HG03066 (cell line): ENCODE data around the gene FSTL5.

Source experiments
- ATAC-seq: cut with Tn5 transposase; IDR thresholded peaks from one replicate; pipeline ENCODE4 v1.9.1; 2021; ENCODE audit warnings: low read depth; ENCODE audit not compliant: unreplicated experiment

Gene FSTL5

DNA sequence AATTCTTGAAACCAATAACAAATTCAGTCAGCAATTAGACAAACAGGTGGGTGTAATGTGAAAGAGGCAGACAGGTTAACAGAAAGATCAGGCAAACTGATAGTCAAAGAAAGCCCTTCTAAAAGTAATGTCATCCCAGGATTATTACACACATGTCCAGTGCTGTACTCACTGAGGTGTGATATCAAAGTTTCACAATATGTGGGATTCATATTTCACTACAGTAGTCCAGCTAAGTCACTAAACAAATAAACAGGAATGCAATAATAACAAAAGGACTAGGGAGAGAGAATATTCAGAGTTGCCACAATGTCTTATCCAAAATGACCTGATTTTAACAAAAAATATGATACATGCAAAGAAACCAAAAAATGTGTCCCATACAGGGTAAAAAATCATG, 787.5 kb downstream of the FSTL5 start:
- no peak for ATAC-seq

DNA sequence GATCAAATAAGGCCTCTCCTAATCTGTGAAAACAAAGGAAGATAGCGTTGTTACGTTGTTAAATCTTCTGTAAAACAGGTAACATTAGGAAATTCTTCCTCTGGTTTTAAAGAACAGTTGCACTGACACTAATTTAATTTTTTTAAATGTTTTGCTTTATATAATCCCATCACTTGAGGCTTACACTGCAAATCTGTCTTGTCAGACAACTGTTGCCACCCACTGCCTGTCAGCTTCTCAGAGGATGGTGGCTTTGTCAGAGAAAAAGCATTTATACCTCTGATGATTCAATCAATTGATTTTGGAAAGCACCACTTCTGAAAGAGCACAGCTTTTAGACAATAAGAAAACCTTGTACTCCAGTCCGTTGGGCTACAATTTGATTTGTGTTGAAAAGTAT, 799.1 kb downstream of the FSTL5 start:
- ATAC-seq: no peak

DNA sequence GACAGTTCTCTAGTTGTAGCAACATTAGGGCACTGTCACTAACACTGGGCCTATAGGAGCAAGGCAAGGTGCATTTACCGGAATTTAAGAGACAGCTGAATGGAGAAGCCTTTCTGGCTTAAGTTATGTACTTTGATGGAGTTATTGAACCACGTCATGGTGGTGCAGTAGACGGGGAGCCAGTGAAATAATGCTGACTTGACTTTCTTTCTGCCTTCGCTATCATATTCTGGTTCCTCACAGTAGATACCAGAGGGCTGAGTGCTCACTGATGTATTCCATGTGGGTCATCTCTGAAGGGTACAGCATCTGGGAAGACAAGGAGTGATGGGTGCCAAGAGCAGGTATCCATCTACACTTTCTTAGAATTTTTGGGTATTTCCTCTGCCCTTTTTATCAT, 802.8 kb downstream of the FSTL5 start:
- ATAC-seq: no peak

DNA sequence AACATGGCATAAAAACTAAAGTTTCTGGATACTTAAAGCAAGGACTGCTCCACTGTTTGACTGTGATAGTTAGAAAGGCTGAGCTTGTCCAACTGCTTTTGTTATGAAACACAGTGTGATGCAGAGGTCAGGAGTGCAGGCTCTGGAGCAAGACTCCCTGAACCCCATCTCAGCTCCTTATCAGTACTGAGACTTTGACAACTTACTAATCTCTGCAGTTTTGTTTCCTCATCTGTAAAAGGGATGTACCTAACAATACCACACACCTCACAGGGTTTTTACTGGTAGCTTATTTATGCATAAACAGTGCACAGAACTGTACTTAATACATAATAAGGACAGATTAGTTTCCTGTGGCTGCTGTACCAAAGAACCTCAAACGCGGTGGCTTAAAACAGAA, 804.3 kb downstream of the FSTL5 start:
- ATAC-seq: no peak

GRCh38 chr4:161356351-161356750, 807.4 kb downstream of the FSTL5 start:
- ATAC-seq: no peak

DNA sequence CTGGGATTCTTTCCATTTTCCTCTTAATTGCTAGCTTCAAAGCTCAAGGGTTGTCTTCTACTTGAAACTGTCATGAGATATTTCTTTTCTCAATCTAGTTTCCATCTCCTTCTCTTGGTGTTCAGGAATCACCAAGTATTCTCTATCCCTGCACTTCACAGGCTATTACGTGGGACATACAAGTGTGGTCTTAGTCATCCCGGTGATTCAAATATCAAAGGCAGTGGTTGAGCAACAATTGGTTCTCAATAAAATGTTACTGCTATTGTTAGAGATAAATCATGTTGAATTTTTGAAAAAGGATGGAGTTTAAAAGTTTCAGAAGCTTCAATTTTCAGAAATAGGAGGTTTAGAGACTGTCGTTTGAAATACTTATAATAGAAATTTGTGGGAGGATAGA, 812.9 kb downstream of the FSTL5 start:
- ATAC-seq: no peak

- no peak for ATAC-seq
These were observed 818.1 kb downstream of the FSTL5 start for GRCh38 chr4:161345741-161346140.

GRCh38 chr4:161343569-161343950, 820.2 kb downstream of the FSTL5 start:
- no peak for ATAC-seq

DNA sequence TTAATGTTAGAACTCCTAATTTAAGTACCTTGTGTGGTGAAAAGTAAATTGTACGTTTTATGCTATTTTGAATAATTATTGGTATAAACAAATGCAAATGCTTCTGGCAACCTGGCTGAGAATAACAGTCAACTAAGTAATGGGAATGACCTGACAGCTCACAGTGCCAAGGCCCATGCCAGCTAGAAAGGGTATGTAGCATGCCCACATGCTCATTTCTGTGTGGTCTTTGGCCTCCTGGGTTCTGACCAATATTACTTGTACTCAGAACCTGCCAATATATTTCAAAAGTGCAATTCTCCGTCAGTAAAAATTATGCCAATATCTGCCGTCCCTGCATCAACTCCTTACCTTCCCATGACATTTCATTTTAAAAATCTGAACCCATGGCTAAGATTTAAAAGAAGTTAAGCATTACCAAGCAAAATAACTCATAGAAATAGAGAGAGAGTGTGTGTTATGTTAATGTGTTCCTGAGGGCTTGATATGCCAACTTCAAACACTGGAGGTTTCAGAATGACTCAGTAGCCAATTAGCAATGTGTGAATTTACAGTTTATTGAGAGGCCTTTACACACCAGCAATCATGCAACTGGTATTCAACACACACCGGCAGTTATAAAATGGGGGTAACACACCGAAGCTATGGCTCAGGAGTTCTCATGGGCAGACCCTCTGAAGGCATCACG, 820.8 kb downstream of the FSTL5 start:
- no peak for ATAC-seq

DNA sequence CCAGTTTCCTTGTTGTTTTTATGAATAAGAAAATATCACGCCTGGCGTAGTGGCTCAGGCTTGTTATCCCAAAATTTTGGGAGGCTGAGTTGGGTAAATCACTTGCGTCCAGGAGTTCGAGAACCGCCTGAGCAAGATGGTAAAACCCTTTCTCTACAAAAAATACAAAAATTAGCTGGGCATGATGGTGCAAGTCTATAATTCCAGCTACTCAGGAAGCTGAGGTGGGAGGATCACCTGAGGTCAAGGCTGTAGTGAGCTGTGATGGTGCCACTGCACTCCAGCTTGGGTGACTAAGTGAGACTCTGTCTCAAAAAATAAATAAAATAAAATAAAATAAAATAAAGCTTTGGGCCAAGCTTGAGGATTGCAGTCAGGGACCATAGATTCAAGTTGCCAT, 827.2 kb downstream of the FSTL5 start:
- no peak for ATAC-seq

DNA sequence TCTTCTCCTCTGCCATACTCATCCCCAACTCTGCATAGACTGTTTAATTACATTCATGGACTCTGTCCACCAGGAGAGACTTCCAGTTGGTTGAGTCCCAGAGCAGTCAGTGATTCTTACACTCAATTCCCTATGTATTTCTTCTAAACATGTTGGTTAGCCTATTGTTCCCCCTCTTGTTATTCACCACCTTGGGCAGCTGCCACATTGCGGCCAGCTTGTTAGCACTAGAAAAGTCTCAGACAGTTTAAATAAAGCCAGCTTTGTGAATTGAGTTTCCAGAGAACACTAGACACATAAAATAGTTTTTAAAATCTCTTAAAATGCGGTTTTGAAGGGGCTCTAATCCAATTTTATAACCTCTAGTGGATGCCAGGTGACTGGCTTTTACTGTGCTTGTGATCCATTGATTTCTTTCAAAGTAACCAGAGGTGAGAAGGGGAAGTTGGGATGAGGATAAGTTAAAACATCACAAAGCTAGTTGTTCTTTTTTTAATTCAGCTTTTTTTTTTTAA, 827.7 kb downstream of the FSTL5 start:
- ATAC-seq: no peak
